Activated B cell treated with CpG ODN at 0.5 μM for 24 hours (primary cell): ENCODE measurements around the gene SMIM1. TPM values are rescaled to one million over a fixed set of nuclear protein-coding genes. Genes with fewer than 3 reads are reported as not detected.

ENCODE experiments used
- ATAC-seq: fragments of 200-7000 bp; cut with Tn5 transposase; one replicate; pipeline ENCODE4 v1.10.0; 2021; ENCODE audit warnings: low read depth, mild to moderate bottlenecking, moderate library complexity
- CTCF ChIA-PET: fragments of 350-600 bp; sonication (Branson Sonifier 250); formaldehyde crosslinking; loops from one replicate; lab custom pipeline; 2021; ENCODE audit warnings: antibody characterized with exemption; lab: Charles Lee
- POLR2A ChIA-PET: fragments of 350-600 bp; sonication (Branson Sonifier 250); formaldehyde crosslinking; loops from one replicate; lab custom pipeline; 2021; ENCODE audit warnings: antibody characterized with exemption; lab: Charles Lee
- DNase-seq: peaks from one replicate; pipeline ENCODE4 v3.0.0; 2022
- H3K27ac Mint-ChIP-seq: one replicate; pipeline ENCODE4 v1.8.0; 2020; ENCODE audit warnings: mixed read lengths
- H3K27me3 Mint-ChIP-seq: one replicate; pipeline ENCODE4 v1.8.0; 2021; ENCODE audit warnings: mixed read lengths
- H3K36me3 Mint-ChIP-seq: one replicate; pipeline ENCODE4 v1.8.0; 2021; ENCODE audit warnings: low read depth, mixed read lengths
- H3K4me1 Mint-ChIP-seq: one replicate; pipeline ENCODE4 v1.8.0; 2021; ENCODE audit warnings: mixed read lengths
- H3K4me3 Mint-ChIP-seq: one replicate; pipeline ENCODE4 v1.8.0; 2020; ENCODE audit warnings: mild to moderate bottlenecking, mixed read lengths
- H3K9me3 Mint-ChIP-seq: one replicate; pipeline ENCODE4 v1.8.0; 2020; ENCODE audit warnings: mixed read lengths
- CTCF ChIP-seq: fragments of 200-600 bp; IDR thresholded peaks from one replicate; pipeline ENCODE4 v1.8.0; 2022; ENCODE audit warnings: antibody characterized with exemption, mild to moderate bottlenecking
- intact Hi-C: fragments of 100-400 bp; cut with micrococcal nuclease; formaldehyde crosslinking; loops from one replicate; pipeline ENCODE4 v1.15.1; 2024
- total RNA-seq: library from RNA; stranded (reverse); gene quantifications from 2 replicates; pipeline ENCODE4 v1.2.3, GENCODE V29; 2022

Gene SMIM1
- total RNA-seq, 1 donor from 2014 or later: 3.8 TPM

GRCh38 chr1:3734602-3735001, 37.9 kb upstream of the SMIM1 start:
- peaks cover 3% of the 10 kb centered on the region for H3K27me3 Mint-ChIP-seq
- intact Hi-C loops: no loop called here
- no peak overlapping the region for H3K4me3 Mint-ChIP-seq
- no peak for TF ChIP-seq CTCF
- no peaks in the 10 kb centered on the region for H3K9me3 Mint-ChIP-seq
- peaks cover 23% of the 10 kb centered on the region for H3K36me3 Mint-ChIP-seq
- ATAC-seq (no peak), DNase-seq (no peak)
- no peaks in the 10 kb centered on the region for H3K4me1 Mint-ChIP-seq
- no peak overlapping the region for H3K27ac Mint-ChIP-seq
- ChIA-PET POLR2A (no interaction called here), CTCF (interaction anchor here (1.7 kb wide), 1 partner anchor 10 kb away, joined by 6 read pairs; no protein-coding TSS in a partner anchor)

GRCh38 chr1:3735027-3735681, 37.4 kb upstream of the SMIM1 start:
- no peak for ATAC-seq
- no peak overlapping the region for H3K27ac Mint-ChIP-seq
- peaks cover 3% of the 10 kb centered on the region for H3K27me3 Mint-ChIP-seq
- POLR2A ChIA-PET: no interaction called here
- DNase-seq: no peak
- no peaks in the 10 kb centered on the region for H3K4me1 Mint-ChIP-seq
- CTCF ChIA-PET: interaction anchor here (1.2 to 1.7 kb wide), 2 partner anchors 11 kb away, joined by 6 read pairs; no protein-coding TSS in a partner anchor
- no peak overlapping the region for H3K4me3 Mint-ChIP-seq
- intact Hi-C loops: no loop called here
- TF ChIP-seq CTCF: no peak
- H3K36me3 Mint-ChIP-seq: peaks cover 23% of the 10 kb centered on the region
- no peaks in the 10 kb centered on the region for H3K9me3 Mint-ChIP-seq

GRCh38 chr1:3735688-3736087, 36.9 kb upstream of the SMIM1 start:
- ChIA-PET POLR2A (no interaction called here), CTCF (interaction anchor here (1.2 kb wide), 1 partner anchor 11 kb away, joined by 6 read pairs; no protein-coding TSS in a partner anchor)
- Mint-ChIP-seq H3K9me3 (no peaks in the 10 kb centered on the region), H3K27ac (no peak overlapping the region), H3K4me1 (no peaks in the 10 kb centered on the region), H3K4me3 (no peak overlapping the region), H3K27me3 (peaks cover 3% of the 10 kb centered on the region), H3K36me3 (peaks cover 23% of the 10 kb centered on the region)
- intact Hi-C loops: no loop called here
- no peak for ATAC-seq
- no peak for DNase-seq
- TF ChIP-seq CTCF: no peak

GRCh38 chr1:3736131-3736561, 36.4 kb upstream of the SMIM1 start:
- Mint-ChIP-seq H3K27ac (no peak overlapping the region), H3K36me3 (peaks cover 26% of the 10 kb centered on the region), H3K9me3 (no peaks in the 10 kb centered on the region), H3K27me3 (no peaks in the 10 kb centered on the region), H3K4me1 (no peaks in the 10 kb centered on the region), H3K4me3 (no peak overlapping the region)
- ChIA-PET POLR2A (interaction anchor here (0.6 kb wide), 1 partner anchor 18 kb away, joined by 4 read pairs; no protein-coding TSS in a partner anchor), CTCF (interaction anchor here (1.2 kb wide), 1 partner anchor 12 kb away, joined by 6 read pairs; no protein-coding TSS in a partner anchor)
- TF ChIP-seq CTCF: no peak
- DNase-seq (no peak), ATAC-seq (no peak)
- intact Hi-C loops: no loop called here

GRCh38 chr1:3736708-3737107, 35.8 kb upstream of the SMIM1 start:
- intact Hi-C loops: no loop called here
- Mint-ChIP-seq H3K36me3 (peaks cover 32% of the 10 kb centered on the region), H3K9me3 (no peaks in the 10 kb centered on the region), H3K4me3 (no peak overlapping the region), H3K4me1 (no peaks in the 10 kb centered on the region), H3K27me3 (no peaks in the 10 kb centered on the region), H3K27ac (no peak overlapping the region)
- DNase-seq: no peak
- ChIA-PET POLR2A (interaction anchor here (0.6 kb wide), 1 partner anchor 19 kb away, joined by 4 read pairs; no protein-coding TSS in a partner anchor), CTCF (interaction anchor here (1.2 kb wide), 1 partner anchor 12 kb away, joined by 6 read pairs; no protein-coding TSS in a partner anchor)
- no peak for TF ChIP-seq CTCF
- ATAC-seq: no peak
